H1 (cell line): ENCODE measurements around the gene ABCF3. TPM values are rescaled to one million over a fixed set of nuclear protein-coding genes. Genes with fewer than 3 reads are reported as not detected.

ENCODE experiments used
- CHD7 ChIP-seq: fragments of 300-600 bp; sonication (generic); IDR thresholded peaks from 2 replicates; pipeline ENCODE4 v1.7.1; 2012; ENCODE audit warnings: low read length, moderate library complexity, mild to moderate bottlenecking, inconsistent platforms; ENCODE audit not compliant: insufficient replicate concordance
- GTF2F1 ChIP-seq: IDR thresholded peaks from 2 replicates; pipeline ENCODE4 v1.6.1; 2012; ENCODE audit warnings: low read depth, low read length, improper control_type of control experiment, borderline replicate concordance
- KDM1A ChIP-seq: fragments of 200-600, 300-600 bp; sonication (generic); IDR thresholded peaks from 2 replicates; pipeline ENCODE4 v1.7.1; 2016; ENCODE audit warnings: mild to moderate bottlenecking, low read length, borderline replicate concordance
- KDM4A ChIP-seq: IDR thresholded peaks from one replicate; pipeline ENCODE4 v1.7.1; 2012; ENCODE audit warnings: low read depth, mild to moderate bottlenecking, moderate library complexity, low read length, inconsistent platforms; ENCODE audit not compliant: severe bottlenecking
- KDM5A ChIP-seq: fragments of 200-600 bp; IDR thresholded peaks from 2 replicates; pipeline ENCODE4 v1.7.1; 2012; ENCODE audit warnings: mild to moderate bottlenecking, low read length, inconsistent platforms, mixed read lengths
- RAD21 ChIP-seq, 2 experiments: IDR thresholded peaks in 1 of 2; conservative IDR thresholded peaks in 1 of 2; 2 replicates each; pipeline ENCODE4 v1.6.1; 2011; ENCODE audit warnings: low read depth in 2 of 2, low read length in 2 of 2, improper control_type of control experiment in 1 of 2, inconsistent platforms in 1 of 2, mild to moderate bottlenecking in 1 of 2, moderate library complexity in 1 of 2
- RXRA ChIP-seq: IDR thresholded peaks from 2 replicates; pipeline ENCODE4 v1.6.1; 2011; ENCODE audit warnings: low read depth, mild to moderate bottlenecking, low read length, moderate library complexity; ENCODE audit not compliant: insufficient read depth
- SAP30 ChIP-seq: fragments of 300-600 bp; sonication (generic); IDR thresholded peaks from 2 replicates; pipeline ENCODE4 v1.7.1; 2012; ENCODE audit warnings: low read length, moderate library complexity, mild to moderate bottlenecking, inconsistent platforms; ENCODE audit not compliant: insufficient read depth, insufficient replicate concordance
- TEAD4 ChIP-seq: IDR thresholded peaks from 2 replicates; pipeline ENCODE4 v1.6.1; 2012; ENCODE audit warnings: low read depth, low read length, inconsistent platforms, mixed read lengths
- polyA plus RNA-seq, 7 experiments: library from polyadenylated mRNA; depleted of rRNA in 3 of 7; stranded (reverse) in 5 of 7; unstranded in 2 of 7; fragments of >200 nt in 5 of 7; fragments of 200-250 nt in 2 of 7; gene quantifications; 1 replicate in 5 of 7; 2 replicates in 1 of 7; 4 replicates in 1 of 7; pipeline versions ENCODE4 v1.2.1 to v1.2.3, GENCODE V29; 2011 to 2013; ENCODE audit warnings: missing spikeins in 2 of 7, mixed read lengths in 2 of 7
- total RNA-seq: library from RNA; stranded (reverse); fragmentation: NEBNext Ultra II Directional; extraction: Animal tissue kit (Norgen Biotek cat#: 25700); gene quantifications from 2 replicates; pipeline ENCODE4 v1.2.1, GENCODE V29; 2021

Gene ABCF3
- total and polyA plus RNA-seq, 2 of the 8 experiments (the other 6 are each of a cell fraction or from before 2014, with no cell fraction given), result 51.6 to 57.8 TPM

GRCh38 chr3:184239221-184239620, 53.2 kb downstream of the ABCF3 start (continued):
- TF ChIP-seq CHD7, result no peak
- TF ChIP-seq RAD21 (IDR thresholded peaks at IDR 0.05 in 1 of 2, conservative IDR thresholded peaks at IDR 0.05 in 1 of 2; ENCODE audit: low read depth in 2 of 2, low read length in 2 of 2), result no peak
- no peak for TF ChIP-seq KDM1A
- no peak for TF ChIP-seq GTF2F1
- no peak for TF ChIP-seq KDM5A
- no peak for TF ChIP-seq TEAD4
- TF ChIP-seq SAP30, result no peak
- TF ChIP-seq RXRA, result no peak
- TF ChIP-seq KDM4A, result no peak
